HG02885 (cell line): Measurements from ENCODE around the gene GNG7.
A peak's percentile ranks its signal among the peaks of the same experiment; 100 is the strongest.
"Not testable (repeated sequence)": the region's sequence is repeated elsewhere in the genome, so short reads cannot be mapped to it uniquely, and the experiment has no call there.

Experiments used
- ATAC-seq: cut with Tn5 transposase; IDR thresholded peaks from one replicate; pipeline ENCODE4 v1.9.1; 2021; ENCODE audit warnings: mild to moderate bottlenecking; ENCODE audit not compliant: unreplicated experiment, poor library complexity

GNG7 gene

GRCh38 chr19:2608602-2608922 lies 93.9 kb downstream of the GNG7 start:
- no peak for ATAC-seq

- peak; percentile 54 for ATAC-seq
Observed at GRCh38 chr19:2607712-2608601, 94.5 kb downstream of the GNG7 start.

GRCh38 chr19:2606774-2607173 lies 95.7 kb downstream of the GNG7 start:
- ATAC-seq, result not testable (repeated sequence)

GRCh38 chr19:2605889-2606288 lies 96.6 kb downstream of the GNG7 start:
- not testable (repeated sequence) for ATAC-seq

GRCh38 chr19:2604747-2605329 lies 97.7 kb downstream of the GNG7 start:
- ATAC-seq, result no peak

GRCh38 chr19:2603334-2603733 lies 99.2 kb downstream of the GNG7 start:
- ATAC-seq, result no peak

- ATAC-seq, result no peak
Observed at GRCh38 chr19:2602391-2603181, 99.9 kb downstream of the GNG7 start.

- ATAC-seq, result no peak
Observed at GRCh38 chr19:2600914-2601870, 101.3 kb downstream of the GNG7 start.

GRCh38 chr19:2594319-2594718 lies 108.2 kb downstream of the GNG7 start:
- ATAC-seq, result no peak

- ATAC-seq, result no peak
Observed at GRCh38 chr19:2592824-2593223, 109.7 kb downstream of the GNG7 start.

- no peak for ATAC-seq
Observed at GRCh38 chr19:2591537-2592291, 110.8 kb downstream of the GNG7 start.

GRCh38 chr19:2590630-2591399 lies 111.7 kb downstream of the GNG7 start:
- ATAC-seq, result no peak

- ATAC-seq, result no peak
Observed at GRCh38 chr19:2589441-2589840, 113.1 kb downstream of the GNG7 start.

- no peak for ATAC-seq
Observed at GRCh38 chr19:2588081-2588777, 114.3 kb downstream of the GNG7 start.

- no peak for ATAC-seq
Observed at GRCh38 chr19:2587001-2587719, 115.3 kb downstream of the GNG7 start.

- ATAC-seq, result no peak
Observed at GRCh38 chr19:2586196-2586595, 116.3 kb downstream of the GNG7 start.

- ATAC-seq, result no peak
Observed at GRCh38 chr19:2584002-2584401, 118.5 kb downstream of the GNG7 start.
